ENCODE data around the gene STK32C. TPM values are rescaled to one million over a fixed set of nuclear protein-coding genes. Genes with fewer than 3 reads are reported as not detected.
A peak's percentile ranks its signal among the peaks of the same experiment; 100 is the strongest.

Gene STK32C
- total and polyA plus RNA-seq, 10 of the 15 experiments (the other 5 are each of a cell fraction or from before 2014, with no cell fraction given): 1.5 to 18.1 (median 6.4) TPM

GRCh38 chr10:132308587-132309470, 1.1 kb upstream of the STK32C start:
- H3K79me2 ChIP-seq (ENCODE audit: control insufficient read depth, insufficient read depth, low read length): no peaks in the 10 kb centered on the region
- TF ChIP-seq MTA2 (IDR thresholded peaks at IDR 0.05; ENCODE audit: low read depth) (no peak), BHLHE40 (IDR thresholded peaks at IDR 0.05; ENCODE audit: borderline replicate concordance in 1 of 2, low read depth in 2 of 2, low read length in 1 of 2) (peak in 1 of 2 experiments; percentile 32; a peak in 1 of 4 replicates)
- BruUV-seq (replicated peaks): no TSS peak
- no peak overlapping the region for H3K27ac ChIP-seq (ENCODE audit: control insufficient read depth, insufficient read depth)
- peak overlapping the region; percentile 82 for H2AFZ ChIP-seq (ENCODE audit: control insufficient read depth, low read depth, low read length)
- H3K4me2 ChIP-seq (ENCODE audit: control insufficient read depth, insufficient read depth): peak overlapping the region; percentile 81
- CTCF ChIA-PET: no interaction called here
- FAIRE-seq (no peak), ATAC-seq (no peak), DNase-seq (ENCODE audit: low read depth, low spot score) (no peak)
- RAD21 ChIA-PET (ENCODE audit: unreplicated experiment): no interaction called here
- intact Hi-C loops (cut with micrococcal nuclease; ENCODE audit: unreplicated experiment): no loop called here
- POLR2A ChIA-PET: no interaction called here
- no peaks in the 10 kb centered on the region; the same call in 1 of the 2 replicates for H4K20me1 ChIP-seq (ENCODE audit: control insufficient read depth, insufficient read depth)
- H3K27me3 ChIP-seq (replicated peaks in 1 of 2; ENCODE audit: control insufficient read depth in 2 of 2, insufficient read depth in 2 of 2, low read length in 1 of 2): peaks cover 7 to 13% of the 10 kb centered on the region in 2 experiments
- no peaks in the 10 kb centered on the region for H3K4me1 ChIP-seq (ENCODE audit: control insufficient read depth, insufficient read depth, low read length)
- no peaks in the 10 kb centered on the region; the same call in 2 of the 3 replicates for H3K9me3 ChIP-seq (replicated peaks; ENCODE audit: control insufficient read depth, insufficient read depth, low read length)
- 33% methylated on average over 59 of the region's 61 CpGs for WGBS (ENCODE audit: insufficient coverage, insufficient replicate concordance, low lambda C conversion rate, missing lambda C conversion rate)
- no peak overlapping the region for H3K9ac ChIP-seq (ENCODE audit: control insufficient read depth, insufficient read depth, low read length)
- SMC1A ChIA-PET (ENCODE audit: uncharacterized antibody, unreplicated experiment): no interaction called here
- no peaks in the 10 kb centered on the region for H3K36me3 ChIP-seq (ENCODE audit: control insufficient read depth in 2 of 2, insufficient read depth in 2 of 2, low read length in 1 of 2)
- in situ Hi-C loops (cut with MboI): no loop called here
- H3K4me3 ChIP-seq: peak overlapping the region; percentile 70; the same call in 1 of the 2 replicates

- Histone ChIP-seq H3K9me3 (replicated peaks; ENCODE audit: control insufficient read depth, insufficient read depth, low read length) (no peaks in the 10 kb centered on the region; the same call in 2 of the 3 replicates), H3K79me2 (ENCODE audit: control insufficient read depth, insufficient read depth, low read length) (no peaks in the 10 kb centered on the region), H3K4me1 (ENCODE audit: control insufficient read depth, insufficient read depth, low read length) (no peaks in the 10 kb centered on the region), H3K4me3 (0 out of 2 replicates have a peak overlapping the region, but pooled peaks have one; percentile 41), H2AFZ (ENCODE audit: control insufficient read depth, low read depth, low read length) (peak overlapping the region; percentile 56; the same call in 1 of the 2 replicates), H3K4me2 (ENCODE audit: control insufficient read depth, insufficient read depth) (peak overlapping the region; percentile 80), H3K36me3 (ENCODE audit: control insufficient read depth in 2 of 2, insufficient read depth in 2 of 2, low read length in 1 of 2) (no peaks in the 10 kb centered on the region), H4K20me1 (ENCODE audit: control insufficient read depth, insufficient read depth) (no peaks in the 10 kb centered on the region; the same call in none of the 2 replicates), H3K27me3 (replicated peaks in 1 of 2; ENCODE audit: control insufficient read depth in 2 of 2, insufficient read depth in 2 of 2, low read length in 1 of 2) (peaks cover 7 to 13% of the 10 kb centered on the region in 2 experiments), H3K9ac (ENCODE audit: control insufficient read depth, insufficient read depth, low read length) (no peak overlapping the region), H3K27ac (ENCODE audit: control insufficient read depth, insufficient read depth) (no peak overlapping the region)
- SMC1A ChIA-PET (ENCODE audit: uncharacterized antibody, unreplicated experiment): no interaction called here
- BruUV-seq (replicated peaks): no TSS peak
- RAD21 ChIA-PET (ENCODE audit: unreplicated experiment): interaction anchor here (0.6 kb wide), 1 partner anchor 117 kb away, joined by 3 read pairs; no protein-coding TSS in a partner anchor
- FAIRE-seq (no peak), ATAC-seq (no peak), DNase-seq (ENCODE audit: low read depth, low spot score) (no peak)
- 23% methylated on average over 71 of the region's 98 CpGs for WGBS (ENCODE audit: insufficient coverage, insufficient replicate concordance, low lambda C conversion rate, missing lambda C conversion rate)
- TF ChIP-seq SUZ12 (IDR thresholded peaks at IDR 0.05; ENCODE audit: unreplicated experiment) (peak; percentile 63), RAD51 (IDR thresholded peaks at IDR 0.05) (no peak)
- intact Hi-C loops (cut with micrococcal nuclease; ENCODE audit: unreplicated experiment): no loop called here
- in situ Hi-C loops (cut with MboI): no loop called here
- CTCF ChIA-PET: no interaction called here
- POLR2A ChIA-PET: no interaction called here
Observed at GRCh38 chr10:132306864-132307751, 642 bp downstream of the STK32C start.

All from GM12878 (cell line).